ENCODE results near the gene CACNG5.

GRCh38 chr17:66892246-66892645 is 57.3 kb downstream of the CACNG5 start:
- no peak for TF ChIP-seq ZNF140 (tag by site-specific recombination; IDR thresholded peaks at IDR 0.05)
- no peak for TF ChIP-seq ZNF677 (tag by site-specific recombination; IDR thresholded peaks at IDR 0.05)
